Heart left ventricle (tissue), 13 donors: ENCODE results near the gene SLC7A11.

Source experiments
- POLR2A ChIP-seq, 2 donors: fragments of 450-650 bp; IDR thresholded peaks; one replicate each; pipeline ENCODE4 v1.6.1; 2017; ENCODE audit warnings: antibody characterized with exemption in 2 of 2, mild to moderate bottlenecking in 2 of 2, moderate library complexity in 2 of 2
- TF ChIP-seq, protein P1 (sequence below), 12 donors: fragments of 200-600 bp; sonication (generic) in 4 of 12; IDR thresholded peaks; one replicate each; pipeline versions ENCODE4 v1.5.0 to v1.8.0; 2018 to 2022; ENCODE audit warnings: antibody characterized with exemption in 12 of 12, mild to moderate bottlenecking in 5 of 12
- donor health status: ischemic (EF 13 %, LVEDD 7.1; RV severe dilation, severe dysfunction).
- donor health status: DM: no; HTN: yes; CAD: no.
- donor health status: DM: no; HTN: no; CAD: no.
- donor health status: ischemic (EF 25% LVEDD 6.9; RV normal size, moderate dysfunction).
- donor health status: ischemic (EF 25% LVEDD 5.7; RV mildly dilated, moderate dysfunction).
- donor health status: ischemic (EF 35%, LVEDD 5.7; RV mildly dilated, moderate dysfunction).
- donor health status: nonischemic (EF 11% LVEDD 7.7; RV severe dilation, severe dysfunction).
- donor health status: DM: yes; HTN: yes; CAD: no.
- donor health status: PGD.
- donor health status: ischemic (EF 29% LVEDD 5.4; RV normal size, mild dysfunction).
- donor health status: nonischemic (EF 23%, LVEDD 6.1; RV moderate dilation, normal function).

DNA sequence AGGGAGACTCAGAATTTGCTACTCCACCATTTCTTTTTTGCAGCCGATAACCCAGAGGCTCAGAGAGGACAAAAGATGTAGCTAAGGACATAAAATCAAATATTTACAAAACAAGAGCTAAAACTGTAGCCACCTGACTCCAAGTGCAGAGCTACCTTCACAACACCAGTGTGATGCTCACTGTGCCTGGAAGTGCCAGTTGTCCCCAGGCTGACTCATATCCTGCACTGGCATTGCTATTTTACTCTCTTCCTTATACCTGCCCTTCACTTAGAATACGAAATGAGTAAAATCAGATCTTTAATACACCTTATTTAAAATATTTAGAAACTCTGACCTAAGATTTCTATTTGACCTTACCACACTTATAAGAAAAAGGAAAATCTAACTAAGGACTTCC lies 39.5 kb downstream of the SLC7A11 start:
- TF ChIP-seq, protein P1, sequence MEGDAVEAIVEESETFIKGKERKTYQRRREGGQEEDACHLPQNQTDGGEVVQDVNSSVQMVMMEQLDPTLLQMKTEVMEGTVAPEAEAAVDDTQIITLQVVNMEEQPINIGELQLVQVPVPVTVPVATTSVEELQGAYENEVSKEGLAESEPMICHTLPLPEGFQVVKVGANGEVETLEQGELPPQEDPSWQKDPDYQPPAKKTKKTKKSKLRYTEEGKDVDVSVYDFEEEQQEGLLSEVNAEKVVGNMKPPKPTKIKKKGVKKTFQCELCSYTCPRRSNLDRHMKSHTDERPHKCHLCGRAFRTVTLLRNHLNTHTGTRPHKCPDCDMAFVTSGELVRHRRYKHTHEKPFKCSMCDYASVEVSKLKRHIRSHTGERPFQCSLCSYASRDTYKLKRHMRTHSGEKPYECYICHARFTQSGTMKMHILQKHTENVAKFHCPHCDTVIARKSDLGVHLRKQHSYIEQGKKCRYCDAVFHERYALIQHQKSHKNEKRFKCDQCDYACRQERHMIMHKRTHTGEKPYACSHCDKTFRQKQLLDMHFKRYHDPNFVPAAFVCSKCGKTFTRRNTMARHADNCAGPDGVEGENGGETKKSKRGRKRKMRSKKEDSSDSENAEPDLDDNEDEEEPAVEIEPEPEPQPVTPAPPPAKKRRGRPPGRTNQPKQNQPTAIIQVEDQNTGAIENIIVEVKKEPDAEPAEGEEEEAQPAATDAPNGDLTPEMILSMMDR (IDR thresholded peaks at IDR 0.05) = no peak
- TF ChIP-seq POLR2A (IDR thresholded peaks at IDR 0.05) = no peak
